Pancreas (tissue), 10 donors: ENCODE measurements around the gene SLC8A1. TPM values are rescaled to one million over a fixed set of nuclear protein-coding genes. Genes with fewer than 3 reads are reported as not detected.

Experiments
- ATAC-seq, 4 donors: fragments of 200-7000 bp; cut with Tn5 transposase; one replicate each; pipeline versions ENCODE4 v1.8.0 to v1.9.1; 2020; ENCODE audit warnings: mild to moderate bottlenecking in 4 of 4, moderate library complexity in 4 of 4
- DNase-seq, 6 donors: peaks; one replicate each; pipeline ENCODE4 v3.0.0-alpha.2; 2020
- FAIRE-seq: peaks from 2 replicates; lab custom pipeline; 2012; peaks lifted over from hg19 to GRCh38; lab: Jason Lieb, UNC
- H3K27ac ChIP-seq, 4 donors: fragments of 200-600 bp; sonication (generic); 1 replicate in 3 of 4; 2 replicates in 1 of 4; pipeline versions ENCODE4 v1.5.0 to v1.8.0; 2020
- H3K27me3 ChIP-seq, 4 donors: fragments of 200-600 bp; one replicate each; pipeline ENCODE4 v1.8.0; 2021
- H3K36me3 ChIP-seq, 3 donors: fragments of 200-600 bp; sonication (generic) in 1 of 3; one replicate each; pipeline versions ENCODE4 v1.5.0 to v1.8.0; 2020 to 2021
- H3K4me1 ChIP-seq, 3 donors: fragments of 200-600 bp; one replicate each; pipeline ENCODE4 v1.8.0; 2021
- H3K4me3 ChIP-seq, 4 donors: fragments of 200-600 bp; sonication (generic) in 2 of 4; one replicate each; pipeline versions ENCODE4 v1.5.0 to v1.8.0; 2020 to 2021
- H3K9me3 ChIP-seq, 4 donors: fragments of 200-600 bp; one replicate each; pipeline ENCODE4 v1.8.0; 2021
- CTCF ChIP-seq, 4 donors: fragments of 200-600 bp; sonication (generic) in 3 of 4; IDR thresholded peaks; one replicate each; pipeline versions ENCODE4 v1.5.0 to v1.8.0; 2021; ENCODE audit warnings: antibody characterized with exemption in 4 of 4
- WGBS, 2 donors: extraction: QIAGEN DNeasy Blood & Tissue Kit; methylation state at CpG; one replicate each; pipeline ENCODE4 v1.1.7; 2013; 5-methylcytosine and 5-hydroxymethylcytosine counted together
- intact Hi-C, 3 donors: fragments of 100-400 bp; cut with DNase I; formaldehyde crosslinking; loops; one replicate each; pipeline versions ENCODE4 v1.11.1 to v1.14.2; 2022
- polyA plus RNA-seq, 2 donors: library from polyadenylated mRNA; stranded (reverse); fragments of 200-250 nt; gene quantifications; one replicate each; pipeline ENCODE4 v1.2.3, GENCODE V29; 2013
- total RNA-seq, 6 donors: library from RNA; stranded (reverse); fragmentation: NEBNext Ultra II Directional in 4 of 6; extraction: Animal tissue kit (Norgen Biotek cat#: 25700) in 4 of 6; gene quantifications; one replicate each; pipeline versions ENCODE4 v1.2.1 to v1.2.4, GENCODE V29; 2021 to 2023
- donor health status: healthy with polysubstance abuse.
- donor health status: DM: no; HTN: no; CAD: no; lungs with moderate emphysema.
- donor health status: DM: no; HTN: no; CAD: no.
- donor health status: control.
- donor health status: control.
- donor health status: Bipolar disorder and iron deficiency.
- donor health status: DM: yes; HTN: yes; CAD: no.
- donor health status: DM: no; HTN: no; CAD: no.
- donor health status: DM: no; HTN: no; CAD: no.
- donor health status: DM: yes; HTN: yes; CAD: no.

The SLC8A1 gene
- total and polyA plus RNA-seq, 8 donors, result 0.19 to 12.4 (median 2.3) TPM

- no peaks in the 10 kb centered on the region for H3K36me3 ChIP-seq
- WGBS, 2 donors, result 60 to 68% methylated on average over 3 of the region's 3 CpGs
- H3K4me1 ChIP-seq, result no peaks in the 10 kb centered on the region
- H3K27me3 ChIP-seq, result no peaks in the 10 kb centered on the region
- intact Hi-C loops, result no loop called here
- ATAC-seq (peak in 2 of 4 donors; percentile 44 to 67), DNase-seq (peak in 1 of 6 donors; percentile 4), FAIRE-seq (no peak)
- H3K4me3 ChIP-seq, result no peak overlapping the region
- H3K9me3 ChIP-seq, result no peaks in the 10 kb centered on the region
- no peak overlapping the region for H3K27ac ChIP-seq
- no peak for TF ChIP-seq CTCF (IDR thresholded peaks at IDR 0.05)
Observed at GRCh38 chr2:40118622-40119021, 333.3 kb downstream of the SLC8A1 start.

GRCh38 chr2:40115894-40116293 lies 336.0 kb downstream of the SLC8A1 start:
- DNase-seq (no peak), FAIRE-seq (no peak), ATAC-seq (no peak)
- H3K36me3 ChIP-seq, result no peaks in the 10 kb centered on the region
- no peaks in the 10 kb centered on the region for H3K27me3 ChIP-seq
- TF ChIP-seq CTCF (IDR thresholded peaks at IDR 0.05), result no peak
- no peak overlapping the region for H3K27ac ChIP-seq
- 86 to 90% methylated on average over 4 of the region's 4 CpGs for WGBS, 2 donors
- no peaks in the 10 kb centered on the region for H3K9me3 ChIP-seq
- intact Hi-C loops, result no loop called here
- H3K4me1 ChIP-seq, result no peaks in the 10 kb centered on the region
- no peak overlapping the region for H3K4me3 ChIP-seq

- Histone ChIP-seq H3K27me3 (no peaks in the 10 kb centered on the region), H3K4me3 (no peak overlapping the region), H3K36me3 (no peaks in the 10 kb centered on the region), H3K27ac (no peak overlapping the region), H3K9me3 (no peaks in the 10 kb centered on the region), H3K4me1 (no peaks in the 10 kb centered on the region)
- DNase-seq (peak in 1 of 6 donors; percentile 20), FAIRE-seq (no peak), ATAC-seq (no peak)
- intact Hi-C loops, result no loop called here
- WGBS, 2 donors, result 89 to 97% methylated on average over 12 of the region's 12 CpGs
- no peak for TF ChIP-seq CTCF (IDR thresholded peaks at IDR 0.05)
Observed at GRCh38 chr2:40115348-40115747, 336.5 kb downstream of the SLC8A1 start.

- no peak for FAIRE-seq
- Histone ChIP-seq H3K4me3 (no peak overlapping the region), H3K4me1 (no peaks in the 10 kb centered on the region), H3K27ac (no peak overlapping the region), H3K9me3 (no peaks in the 10 kb centered on the region), H3K36me3 (no peaks in the 10 kb centered on the region), H3K27me3 (no peaks in the 10 kb centered on the region)
- peak in 1 of 4 donors; percentile 55 for ATAC-seq
- DNase-seq, result no peak
- 42 to 48% methylated on average over 4 of the region's 4 CpGs for WGBS, 2 donors
- intact Hi-C loops, result no loop called here
- TF ChIP-seq CTCF (IDR thresholded peaks at IDR 0.05), result no peak
Observed at GRCh38 chr2:40113997-40114396, 337.9 kb downstream of the SLC8A1 start.

GRCh38 chr2:40113272-40113968 lies 338.5 kb downstream of the SLC8A1 start:
- Histone ChIP-seq H3K27ac (no peak overlapping the region), H3K9me3 (no peaks in the 10 kb centered on the region), H3K4me1 (no peaks in the 10 kb centered on the region), H3K27me3 (no peaks in the 10 kb centered on the region), H3K36me3 (no peaks in the 10 kb centered on the region), H3K4me3 (no peak overlapping the region)
- intact Hi-C loops, result no loop called here
- 52 to 63% methylated on average over 4 of the region's 4 CpGs for WGBS, 2 donors
- DNase-seq (no peak), ATAC-seq (peak in 2 of 4 donors; percentile 11 to 53), FAIRE-seq (no peak)
- TF ChIP-seq CTCF (IDR thresholded peaks at IDR 0.05), result no peak
